Testis (tissue), 2 donors: ENCODE results near the gene CLPTM1L.

Experiments
- CTCF ChIP-seq, 3 experiments: fragments of 450-650 bp in 2 of 3; fragments of 200-600 bp in 1 of 3; sonication (generic) in 1 of 3; IDR thresholded peaks; one replicate each; pipeline ENCODE4 v1.5.1; 2016 to 2019; ENCODE audit warnings: antibody characterized with exemption in 3 of 3, mild to moderate bottlenecking in 2 of 3, moderate library complexity in 1 of 3
- POLR2A ChIP-seq: fragments of 450-650 bp; IDR thresholded peaks from one replicate; pipeline ENCODE4 v1.6.1; 2017; ENCODE audit warnings: antibody characterized with exemption, mild to moderate bottlenecking, moderate library complexity

- TF ChIP-seq POLR2A, result no peak
- TF ChIP-seq CTCF (IDR thresholded peaks at IDR 0.05), result no peak
These were observed 18.3 kb upstream of the CLPTM1L start for GRCh38 chr5:1363160-1363559.
